ENCODE measurements around the gene MBD3L4.

DNA sequence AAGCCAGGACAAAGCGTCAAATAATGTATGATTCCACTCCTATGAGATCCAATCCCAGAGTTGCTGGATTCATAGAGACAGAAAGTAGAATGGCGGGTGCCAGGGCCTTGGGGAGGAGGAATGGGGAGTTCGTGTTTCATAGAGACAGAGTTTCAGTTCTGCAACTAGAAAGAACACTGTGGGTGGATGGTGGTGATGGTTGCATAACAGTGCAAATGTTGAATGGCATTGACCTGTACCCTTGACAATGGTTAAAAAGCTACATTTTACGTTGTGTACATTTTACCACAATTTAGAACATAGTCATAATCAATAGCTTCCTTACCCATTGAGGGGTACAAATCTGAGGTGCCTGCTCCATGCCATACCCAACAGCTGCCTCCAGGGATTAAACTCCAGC lies 52.1 kb downstream of the MBD3L4 start:
- TF ChIP-seq, protein P1, sequence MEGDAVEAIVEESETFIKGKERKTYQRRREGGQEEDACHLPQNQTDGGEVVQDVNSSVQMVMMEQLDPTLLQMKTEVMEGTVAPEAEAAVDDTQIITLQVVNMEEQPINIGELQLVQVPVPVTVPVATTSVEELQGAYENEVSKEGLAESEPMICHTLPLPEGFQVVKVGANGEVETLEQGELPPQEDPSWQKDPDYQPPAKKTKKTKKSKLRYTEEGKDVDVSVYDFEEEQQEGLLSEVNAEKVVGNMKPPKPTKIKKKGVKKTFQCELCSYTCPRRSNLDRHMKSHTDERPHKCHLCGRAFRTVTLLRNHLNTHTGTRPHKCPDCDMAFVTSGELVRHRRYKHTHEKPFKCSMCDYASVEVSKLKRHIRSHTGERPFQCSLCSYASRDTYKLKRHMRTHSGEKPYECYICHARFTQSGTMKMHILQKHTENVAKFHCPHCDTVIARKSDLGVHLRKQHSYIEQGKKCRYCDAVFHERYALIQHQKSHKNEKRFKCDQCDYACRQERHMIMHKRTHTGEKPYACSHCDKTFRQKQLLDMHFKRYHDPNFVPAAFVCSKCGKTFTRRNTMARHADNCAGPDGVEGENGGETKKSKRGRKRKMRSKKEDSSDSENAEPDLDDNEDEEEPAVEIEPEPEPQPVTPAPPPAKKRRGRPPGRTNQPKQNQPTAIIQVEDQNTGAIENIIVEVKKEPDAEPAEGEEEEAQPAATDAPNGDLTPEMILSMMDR (IDR thresholded peaks at IDR 0.05 in 2 of 3, conservative IDR thresholded peaks at IDR 0.05 in 1 of 3; ENCODE audit: borderline replicate concordance in 1 of 3, insufficient read depth in 1 of 3, low read depth in 2 of 3, low read length in 2 of 3) = no peak
- TF ChIP-seq EZH2phosphoT487 (IDR thresholded peaks at IDR 0.05; ENCODE audit: borderline replicate concordance) (no peak), POLR2A (IDR thresholded peaks at IDR 0.05; ENCODE audit: borderline replicate concordance, extremely low read depth, insufficient read depth, insufficient read length) (no peak), CEBPB (IDR thresholded peaks at IDR 0.05; ENCODE audit: low read depth) (no peak), POLR2AphosphoS5 (IDR thresholded peaks at IDR 0.05; ENCODE audit: low read depth, low read length) (no peak), SIN3A (IDR thresholded peaks at IDR 0.05; ENCODE audit: low read depth) (no peak), EGR1 (IDR thresholded peaks at IDR 0.05; ENCODE audit: low read depth) (no peak), EZH2 (IDR thresholded peaks at IDR 0.05) (no peak), FOSL1 (IDR thresholded peaks at IDR 0.05; ENCODE audit: low read depth) (no peak), RAD21 (IDR thresholded peaks at IDR 0.05; ENCODE audit: low read depth) (no peak)
- TF ChIP-seq, protein P2, sequence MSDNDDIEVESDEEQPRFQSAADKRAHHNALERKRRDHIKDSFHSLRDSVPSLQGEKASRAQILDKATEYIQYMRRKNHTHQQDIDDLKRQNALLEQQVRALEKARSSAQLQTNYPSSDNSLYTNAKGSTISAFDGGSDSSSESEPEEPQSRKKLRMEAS (IDR thresholded peaks at IDR 0.05) = no peak
- TF ChIP-seq, protein P3, sequence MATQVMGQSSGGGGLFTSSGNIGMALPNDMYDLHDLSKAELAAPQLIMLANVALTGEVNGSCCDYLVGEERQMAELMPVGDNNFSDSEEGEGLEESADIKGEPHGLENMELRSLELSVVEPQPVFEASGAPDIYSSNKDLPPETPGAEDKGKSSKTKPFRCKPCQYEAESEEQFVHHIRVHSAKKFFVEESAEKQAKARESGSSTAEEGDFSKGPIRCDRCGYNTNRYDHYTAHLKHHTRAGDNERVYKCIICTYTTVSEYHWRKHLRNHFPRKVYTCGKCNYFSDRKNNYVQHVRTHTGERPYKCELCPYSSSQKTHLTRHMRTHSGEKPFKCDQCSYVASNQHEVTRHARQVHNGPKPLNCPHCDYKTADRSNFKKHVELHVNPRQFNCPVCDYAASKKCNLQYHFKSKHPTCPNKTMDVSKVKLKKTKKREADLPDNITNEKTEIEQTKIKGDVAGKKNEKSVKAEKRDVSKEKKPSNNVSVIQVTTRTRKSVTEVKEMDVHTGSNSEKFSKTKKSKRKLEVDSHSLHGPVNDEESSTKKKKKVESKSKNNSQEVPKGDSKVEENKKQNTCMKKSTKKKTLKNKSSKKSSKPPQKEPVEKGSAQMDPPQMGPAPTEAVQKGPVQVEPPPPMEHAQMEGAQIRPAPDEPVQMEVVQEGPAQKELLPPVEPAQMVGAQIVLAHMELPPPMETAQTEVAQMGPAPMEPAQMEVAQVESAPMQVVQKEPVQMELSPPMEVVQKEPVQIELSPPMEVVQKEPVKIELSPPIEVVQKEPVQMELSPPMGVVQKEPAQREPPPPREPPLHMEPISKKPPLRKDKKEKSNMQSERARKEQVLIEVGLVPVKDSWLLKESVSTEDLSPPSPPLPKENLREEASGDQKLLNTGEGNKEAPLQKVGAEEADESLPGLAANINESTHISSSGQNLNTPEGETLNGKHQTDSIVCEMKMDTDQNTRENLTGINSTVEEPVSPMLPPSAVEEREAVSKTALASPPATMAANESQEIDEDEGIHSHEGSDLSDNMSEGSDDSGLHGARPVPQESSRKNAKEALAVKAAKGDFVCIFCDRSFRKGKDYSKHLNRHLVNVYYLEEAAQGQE (IDR thresholded peaks at IDR 0.05; ENCODE audit: low read depth) = no peak
- TF ChIP-seq, protein P4, sequence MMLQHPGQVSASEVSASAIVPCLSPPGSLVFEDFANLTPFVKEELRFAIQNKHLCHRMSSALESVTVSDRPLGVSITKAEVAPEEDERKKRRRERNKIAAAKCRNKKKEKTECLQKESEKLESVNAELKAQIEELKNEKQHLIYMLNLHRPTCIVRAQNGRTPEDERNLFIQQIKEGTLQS (IDR thresholded peaks at IDR 0.05) = no peak
